ENCODE results near the gene PINK1.

DNA sequence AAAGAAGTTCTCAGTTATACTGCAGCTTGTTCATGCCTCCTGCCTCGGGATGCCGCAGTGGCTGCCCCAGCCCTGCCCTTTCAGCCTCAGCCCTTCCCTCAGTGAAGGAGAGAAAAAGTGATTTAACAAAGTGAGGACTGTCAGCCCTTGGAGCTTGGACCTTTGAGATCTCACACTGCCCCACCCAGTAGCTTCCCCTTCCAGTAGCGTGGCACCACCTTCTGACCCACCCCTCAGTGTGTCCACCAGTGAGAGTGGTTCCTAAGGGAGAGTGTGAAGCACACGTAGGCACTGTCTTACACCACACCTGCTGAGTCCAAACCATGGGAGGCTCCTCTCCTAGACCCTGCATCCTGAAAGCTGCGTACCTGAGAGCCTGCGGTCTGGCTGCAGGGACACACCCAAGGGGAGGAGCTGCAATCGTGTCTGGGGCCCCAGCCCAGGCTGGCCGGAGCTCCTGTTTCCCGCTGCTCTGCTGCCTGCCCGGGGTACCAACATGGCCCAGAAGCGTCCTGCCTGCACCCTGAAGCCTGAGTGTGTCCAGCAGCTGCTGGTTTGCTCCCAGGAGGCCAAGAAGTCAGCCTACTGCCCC lies 44.5 kb upstream of the PINK1 start, which contains the start of gene CDA:
- TF ChIP-seq, protein P1, sequence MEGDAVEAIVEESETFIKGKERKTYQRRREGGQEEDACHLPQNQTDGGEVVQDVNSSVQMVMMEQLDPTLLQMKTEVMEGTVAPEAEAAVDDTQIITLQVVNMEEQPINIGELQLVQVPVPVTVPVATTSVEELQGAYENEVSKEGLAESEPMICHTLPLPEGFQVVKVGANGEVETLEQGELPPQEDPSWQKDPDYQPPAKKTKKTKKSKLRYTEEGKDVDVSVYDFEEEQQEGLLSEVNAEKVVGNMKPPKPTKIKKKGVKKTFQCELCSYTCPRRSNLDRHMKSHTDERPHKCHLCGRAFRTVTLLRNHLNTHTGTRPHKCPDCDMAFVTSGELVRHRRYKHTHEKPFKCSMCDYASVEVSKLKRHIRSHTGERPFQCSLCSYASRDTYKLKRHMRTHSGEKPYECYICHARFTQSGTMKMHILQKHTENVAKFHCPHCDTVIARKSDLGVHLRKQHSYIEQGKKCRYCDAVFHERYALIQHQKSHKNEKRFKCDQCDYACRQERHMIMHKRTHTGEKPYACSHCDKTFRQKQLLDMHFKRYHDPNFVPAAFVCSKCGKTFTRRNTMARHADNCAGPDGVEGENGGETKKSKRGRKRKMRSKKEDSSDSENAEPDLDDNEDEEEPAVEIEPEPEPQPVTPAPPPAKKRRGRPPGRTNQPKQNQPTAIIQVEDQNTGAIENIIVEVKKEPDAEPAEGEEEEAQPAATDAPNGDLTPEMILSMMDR (IDR thresholded peaks at IDR 0.05; ENCODE audit: low read depth, low read length, poor library complexity, severe bottlenecking): no peak
- no peak for TF ChIP-seq EZH2phosphoT487 (IDR thresholded peaks at IDR 0.05; ENCODE audit: borderline replicate concordance, low read length)

All from DOHH2 (cell line).